ENCODE results near the gene UBE4A. TPM values are rescaled to one million over a fixed set of nuclear protein-coding genes. Genes with fewer than 3 reads are reported as not detected.

The UBE4A gene
- total RNA-seq, 1 experiment from 2014 or later = 57.9 TPM

DNA sequence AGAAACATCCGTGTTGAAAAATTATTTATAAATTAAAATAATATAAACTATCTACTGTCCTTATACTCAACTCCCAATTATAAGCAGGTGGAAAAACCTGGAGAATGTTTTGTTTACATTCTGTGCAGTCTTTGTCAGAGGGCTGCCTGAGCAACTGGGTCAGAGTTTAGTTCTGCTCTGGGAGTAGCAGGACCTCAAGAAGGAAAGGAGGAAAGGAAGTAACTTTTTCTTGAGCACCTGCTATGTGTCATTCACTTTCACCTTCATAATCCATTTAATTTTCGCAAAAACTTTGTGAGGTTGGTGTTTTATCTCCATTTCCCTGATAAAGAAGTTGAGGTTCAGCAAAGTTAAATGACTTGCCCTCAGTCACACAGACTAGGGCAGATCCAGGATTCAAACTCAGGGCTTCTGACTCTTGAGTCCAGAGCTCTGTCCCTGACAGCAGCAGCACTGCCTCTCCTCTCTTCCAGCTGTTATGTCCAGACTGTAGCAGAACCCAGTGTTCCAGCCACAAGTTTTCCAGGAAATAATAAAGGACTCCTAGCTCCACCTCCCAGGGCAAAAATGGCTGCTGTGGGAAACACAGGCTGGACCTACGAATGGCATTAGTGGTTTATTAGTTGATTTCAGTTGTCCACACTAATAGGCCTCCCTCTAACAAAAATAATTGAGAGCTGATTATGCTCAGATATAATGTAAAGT, 48.5 kb upstream of the UBE4A start:
- H3K27me3 ChIP-seq (ENCODE audit: control insufficient read depth, insufficient read depth, low read length) = peaks cover 18% of the 10 kb centered on the region
- no peak for TF ChIP-seq TCF7L2 (IDR thresholded peaks at IDR 0.05; ENCODE audit: low read depth, low read length)
- TF ChIP-seq POLR2AphosphoS5 (IDR thresholded peaks at IDR 0.05; ENCODE audit: low read depth, low read length) = no peak
- no peak for TF ChIP-seq SIN3A (IDR thresholded peaks at IDR 0.05; ENCODE audit: borderline replicate concordance, insufficient read depth, low read depth, low read length)
- TF ChIP-seq, protein P1, sequence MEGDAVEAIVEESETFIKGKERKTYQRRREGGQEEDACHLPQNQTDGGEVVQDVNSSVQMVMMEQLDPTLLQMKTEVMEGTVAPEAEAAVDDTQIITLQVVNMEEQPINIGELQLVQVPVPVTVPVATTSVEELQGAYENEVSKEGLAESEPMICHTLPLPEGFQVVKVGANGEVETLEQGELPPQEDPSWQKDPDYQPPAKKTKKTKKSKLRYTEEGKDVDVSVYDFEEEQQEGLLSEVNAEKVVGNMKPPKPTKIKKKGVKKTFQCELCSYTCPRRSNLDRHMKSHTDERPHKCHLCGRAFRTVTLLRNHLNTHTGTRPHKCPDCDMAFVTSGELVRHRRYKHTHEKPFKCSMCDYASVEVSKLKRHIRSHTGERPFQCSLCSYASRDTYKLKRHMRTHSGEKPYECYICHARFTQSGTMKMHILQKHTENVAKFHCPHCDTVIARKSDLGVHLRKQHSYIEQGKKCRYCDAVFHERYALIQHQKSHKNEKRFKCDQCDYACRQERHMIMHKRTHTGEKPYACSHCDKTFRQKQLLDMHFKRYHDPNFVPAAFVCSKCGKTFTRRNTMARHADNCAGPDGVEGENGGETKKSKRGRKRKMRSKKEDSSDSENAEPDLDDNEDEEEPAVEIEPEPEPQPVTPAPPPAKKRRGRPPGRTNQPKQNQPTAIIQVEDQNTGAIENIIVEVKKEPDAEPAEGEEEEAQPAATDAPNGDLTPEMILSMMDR (IDR thresholded peaks at IDR 0.05) = no peak
- TF ChIP-seq, protein P2, sequence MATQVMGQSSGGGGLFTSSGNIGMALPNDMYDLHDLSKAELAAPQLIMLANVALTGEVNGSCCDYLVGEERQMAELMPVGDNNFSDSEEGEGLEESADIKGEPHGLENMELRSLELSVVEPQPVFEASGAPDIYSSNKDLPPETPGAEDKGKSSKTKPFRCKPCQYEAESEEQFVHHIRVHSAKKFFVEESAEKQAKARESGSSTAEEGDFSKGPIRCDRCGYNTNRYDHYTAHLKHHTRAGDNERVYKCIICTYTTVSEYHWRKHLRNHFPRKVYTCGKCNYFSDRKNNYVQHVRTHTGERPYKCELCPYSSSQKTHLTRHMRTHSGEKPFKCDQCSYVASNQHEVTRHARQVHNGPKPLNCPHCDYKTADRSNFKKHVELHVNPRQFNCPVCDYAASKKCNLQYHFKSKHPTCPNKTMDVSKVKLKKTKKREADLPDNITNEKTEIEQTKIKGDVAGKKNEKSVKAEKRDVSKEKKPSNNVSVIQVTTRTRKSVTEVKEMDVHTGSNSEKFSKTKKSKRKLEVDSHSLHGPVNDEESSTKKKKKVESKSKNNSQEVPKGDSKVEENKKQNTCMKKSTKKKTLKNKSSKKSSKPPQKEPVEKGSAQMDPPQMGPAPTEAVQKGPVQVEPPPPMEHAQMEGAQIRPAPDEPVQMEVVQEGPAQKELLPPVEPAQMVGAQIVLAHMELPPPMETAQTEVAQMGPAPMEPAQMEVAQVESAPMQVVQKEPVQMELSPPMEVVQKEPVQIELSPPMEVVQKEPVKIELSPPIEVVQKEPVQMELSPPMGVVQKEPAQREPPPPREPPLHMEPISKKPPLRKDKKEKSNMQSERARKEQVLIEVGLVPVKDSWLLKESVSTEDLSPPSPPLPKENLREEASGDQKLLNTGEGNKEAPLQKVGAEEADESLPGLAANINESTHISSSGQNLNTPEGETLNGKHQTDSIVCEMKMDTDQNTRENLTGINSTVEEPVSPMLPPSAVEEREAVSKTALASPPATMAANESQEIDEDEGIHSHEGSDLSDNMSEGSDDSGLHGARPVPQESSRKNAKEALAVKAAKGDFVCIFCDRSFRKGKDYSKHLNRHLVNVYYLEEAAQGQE (IDR thresholded peaks at IDR 0.05; ENCODE audit: insufficient read depth in 1 of 2, low read depth in 2 of 2, low read length in 1 of 2) = no peak
- DNase-seq (ENCODE audit: low read depth, low spot score) (no peak), ATAC-seq (no peak)
- in situ Hi-C loops (cut with HindIII; ENCODE audit: low pct_unique_long_range_greater_than_20kb, low sequenced_read_pairs) = no loop called here
- ChIA-PET POLR2A (no interaction called here), CTCF (no interaction called here)
- H3K4me1 ChIP-seq (ENCODE audit: control insufficient read depth, insufficient read depth, low read length) = no peaks in the 10 kb centered on the region
- H3K9me3 ChIP-seq (ENCODE audit: control insufficient read depth, insufficient read depth, low read depth, low read length) = no peaks in the 10 kb centered on the region
- BruUV-seq (replicated peaks) = no TSS peak
- no peak overlapping the region for H3K4me3 ChIP-seq (ENCODE audit: low read depth in 2 of 2, low read length in 2 of 2)
- H3K36me3 ChIP-seq (ENCODE audit: control insufficient read depth, insufficient read depth, low read length) = no peaks in the 10 kb centered on the region
- H3K27ac ChIP-seq (ENCODE audit: low read length) = no peak overlapping the region
- intact Hi-C loops (cut with micrococcal nuclease; ENCODE audit: unreplicated experiment) = no loop called here

DNA sequence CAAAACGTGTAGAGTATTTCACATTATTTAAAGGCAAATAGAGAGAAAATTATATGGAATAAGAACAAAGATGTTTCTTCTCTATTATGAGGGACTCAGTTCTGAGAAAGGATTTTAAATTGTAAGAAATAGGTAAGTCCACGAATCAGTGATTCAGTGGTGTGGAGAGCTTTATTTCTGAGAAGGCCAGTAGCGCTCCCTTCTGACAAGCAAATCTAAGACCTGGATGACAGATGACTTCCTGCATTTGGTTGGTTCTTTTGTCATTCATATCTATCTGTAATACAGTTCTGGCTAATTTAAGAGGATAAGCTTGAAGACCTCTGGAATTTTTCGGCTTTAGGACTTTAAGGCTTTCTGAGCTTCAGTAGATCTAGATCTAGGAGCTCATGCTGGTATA, 47.9 kb upstream of the UBE4A start:
- ChIA-PET CTCF (no interaction called here), POLR2A (no interaction called here)
- in situ Hi-C loops (cut with HindIII; ENCODE audit: low pct_unique_long_range_greater_than_20kb, low sequenced_read_pairs) (no loop called here), intact Hi-C loops (cut with micrococcal nuclease; ENCODE audit: unreplicated experiment) (no loop called here)
- TF ChIP-seq, protein P1 (IDR thresholded peaks at IDR 0.05) = no peak
- no peak for TF ChIP-seq TCF7L2 (IDR thresholded peaks at IDR 0.05; ENCODE audit: low read depth, low read length)
- TF ChIP-seq SIN3A (IDR thresholded peaks at IDR 0.05; ENCODE audit: borderline replicate concordance, insufficient read depth, low read depth, low read length) = no peak
- no peak overlapping the region for H3K27ac ChIP-seq (ENCODE audit: low read length)
- DNase-seq (ENCODE audit: low read depth, low spot score) (no peak), ATAC-seq (no peak)
- H3K27me3 ChIP-seq (ENCODE audit: control insufficient read depth, insufficient read depth, low read length) = peaks cover 18% of the 10 kb centered on the region
- H3K36me3 ChIP-seq (ENCODE audit: control insufficient read depth, insufficient read depth, low read length) = no peaks in the 10 kb centered on the region
- BruUV-seq (replicated peaks) = no TSS peak
- H3K4me3 ChIP-seq (ENCODE audit: low read depth in 2 of 2, low read length in 2 of 2) = no peak overlapping the region
- no peaks in the 10 kb centered on the region for H3K9me3 ChIP-seq (ENCODE audit: control insufficient read depth, insufficient read depth, low read depth, low read length)
- H3K4me1 ChIP-seq (ENCODE audit: control insufficient read depth, insufficient read depth, low read length) = peaks cover 5% of the 10 kb centered on the region

Measured in Panc1 (cell line).